Sciatic nerve (tissue), 2 donors: ENCODE results near the gene COL18A1. TPM values are rescaled to one million over a fixed set of nuclear protein-coding genes. Genes with fewer than 3 reads are reported as not detected.

Source experiments
- ATAC-seq: fragments of 200-7000 bp; cut with Tn5 transposase; one replicate; pipeline ENCODE4 v1.9.1; 2020; ENCODE audit warnings: mild to moderate bottlenecking, moderate library complexity
- DNase-seq: peaks from one replicate; pipeline ENCODE4 v3.0.0-alpha.2; 2020; ENCODE audit warnings: low spot score
- intact Hi-C: fragments of 100-400 bp; cut with DNase I; formaldehyde crosslinking; loops from one replicate; pipeline ENCODE4 v1.14.2; 2022
- total RNA-seq: library from RNA; stranded (reverse); fragmentation: NEBNext Ultra II Directional; extraction: Animal tissue kit (Norgen Biotek cat#: 25700); gene quantifications from one replicate; pipeline ENCODE4 v1.2.1, GENCODE V29; 2021
- donor health status: DM: no; HTN: no; CAD: no.
- donor health status: DM: no; HTN: no; CAD: no.

The COL18A1 gene
- total RNA-seq, 1 donor from 2014 or later, result 129 TPM

DNA sequence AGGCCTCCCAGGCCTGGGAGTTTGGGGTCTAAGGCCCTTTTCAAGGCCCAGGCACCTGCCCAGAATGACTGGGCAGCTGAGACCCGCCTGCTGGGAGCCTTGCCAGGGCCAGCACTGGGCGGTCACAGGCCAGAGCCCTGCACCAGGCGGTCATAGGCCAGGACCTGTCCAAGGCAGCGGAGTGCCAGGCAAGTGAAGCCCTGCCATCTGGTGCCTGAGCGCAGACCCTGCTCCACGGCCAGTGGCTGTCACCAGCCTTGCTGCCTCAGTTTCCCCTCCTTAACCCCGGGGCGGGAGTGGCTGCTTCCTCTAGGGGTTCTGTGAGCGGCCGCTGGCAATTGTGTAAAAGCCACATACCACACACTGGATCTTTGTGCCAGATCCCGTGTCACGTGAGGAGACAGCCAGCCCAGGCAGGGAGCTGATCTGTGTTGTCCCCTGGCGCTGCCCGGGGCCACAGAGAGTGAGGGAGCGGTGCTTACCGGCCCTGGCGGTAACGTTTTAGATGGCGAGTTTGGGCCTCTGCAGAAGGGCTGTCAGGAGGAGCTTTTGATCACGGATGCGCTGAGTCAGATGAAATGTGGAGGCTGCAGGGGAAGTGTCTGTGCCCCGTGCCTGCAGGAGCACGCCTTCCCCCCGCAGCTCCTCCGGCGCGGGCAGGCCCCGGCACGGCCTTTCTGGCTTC lies 4.6 kb downstream of the COL18A1 start:
- ATAC-seq, result no peak
- DNase-seq, result no peak
- intact Hi-C loops, result no loop called here

DNA sequence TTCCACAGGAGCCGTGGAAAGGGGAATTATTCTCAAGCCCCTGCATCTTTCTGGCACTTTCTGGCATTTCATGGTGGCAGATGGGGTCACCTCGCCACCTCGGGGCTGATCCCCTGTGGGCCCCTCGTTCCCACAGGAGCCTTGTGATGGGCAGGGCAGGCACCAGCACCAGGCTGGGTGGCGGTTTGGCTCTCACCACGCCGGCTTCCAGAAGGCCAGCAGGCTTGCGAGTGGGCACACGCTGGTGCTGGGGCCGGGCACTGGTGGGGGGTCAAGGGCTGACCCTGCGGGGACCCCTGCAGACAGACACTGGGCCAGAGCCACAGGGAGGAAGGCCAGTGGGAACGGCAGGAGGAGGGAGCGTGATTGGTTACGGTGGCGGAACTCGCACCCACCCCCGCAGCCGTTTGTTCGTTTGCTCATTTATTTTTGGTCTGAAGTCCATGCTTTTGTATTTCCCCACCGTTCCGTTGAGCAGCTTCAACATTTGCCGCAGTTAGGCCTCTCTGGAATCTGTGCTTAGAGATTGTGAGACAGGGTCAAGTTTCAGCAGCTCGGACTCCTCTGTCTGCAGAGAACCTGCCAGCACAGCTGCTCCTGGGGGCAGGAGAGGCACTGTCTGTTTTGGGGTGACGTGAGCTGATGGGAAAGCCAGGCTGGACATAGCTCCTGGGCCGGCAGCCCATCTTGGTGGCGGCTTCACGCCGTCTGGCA lies 5.3 kb downstream of the COL18A1 start:
- ATAC-seq, result no peak
- DNase-seq, result no peak
- intact Hi-C loops, result no loop called here

DNA sequence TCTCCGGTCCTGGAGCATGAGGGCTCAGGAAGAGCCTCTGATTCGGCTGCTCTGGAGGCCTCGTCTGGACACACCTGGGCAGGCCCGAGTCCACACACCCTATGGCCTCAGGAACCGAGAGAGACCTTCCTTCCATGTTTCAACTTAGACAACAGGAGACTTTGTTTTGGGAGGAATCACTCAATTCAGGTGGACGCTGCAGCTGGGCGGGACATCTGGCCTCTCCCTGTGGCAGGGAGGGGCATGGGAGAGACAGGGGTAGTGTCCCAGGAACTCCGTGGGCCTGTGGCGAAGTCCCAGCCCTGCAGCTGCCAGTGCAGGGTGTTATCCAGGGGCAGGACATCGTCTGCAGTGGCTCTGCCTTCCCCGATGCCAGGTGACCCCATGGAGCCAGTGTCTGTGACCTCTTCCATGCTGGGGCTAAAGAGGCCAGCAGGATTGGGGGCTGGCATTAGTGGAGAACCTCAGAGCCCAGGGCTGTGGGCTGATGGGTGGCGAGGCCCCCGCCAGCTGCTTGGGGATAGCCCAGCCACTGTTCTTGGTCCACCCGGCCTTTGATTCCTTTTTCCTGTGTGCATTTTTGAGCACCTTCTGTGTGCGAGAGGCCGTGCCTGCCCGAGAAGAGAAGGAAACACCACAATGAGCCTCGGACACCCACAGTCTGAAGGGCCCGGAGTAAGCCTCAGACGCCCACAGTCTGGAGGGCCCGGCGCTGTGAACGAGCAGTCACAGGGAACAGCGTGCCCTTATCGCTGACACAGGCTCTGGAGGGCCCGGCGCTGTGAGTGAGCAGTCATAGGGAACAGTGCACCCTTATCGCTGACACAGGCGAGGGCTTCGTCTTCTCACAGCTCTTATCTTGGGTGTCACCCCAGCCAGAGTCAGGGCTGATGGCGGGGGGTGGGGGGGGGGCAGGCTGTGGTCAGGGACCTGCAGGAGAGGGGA lies 6.2 kb downstream of the COL18A1 start:
- ATAC-seq, result no peak
- DNase-seq, result no peak
- intact Hi-C loops, result no loop called here

DNA sequence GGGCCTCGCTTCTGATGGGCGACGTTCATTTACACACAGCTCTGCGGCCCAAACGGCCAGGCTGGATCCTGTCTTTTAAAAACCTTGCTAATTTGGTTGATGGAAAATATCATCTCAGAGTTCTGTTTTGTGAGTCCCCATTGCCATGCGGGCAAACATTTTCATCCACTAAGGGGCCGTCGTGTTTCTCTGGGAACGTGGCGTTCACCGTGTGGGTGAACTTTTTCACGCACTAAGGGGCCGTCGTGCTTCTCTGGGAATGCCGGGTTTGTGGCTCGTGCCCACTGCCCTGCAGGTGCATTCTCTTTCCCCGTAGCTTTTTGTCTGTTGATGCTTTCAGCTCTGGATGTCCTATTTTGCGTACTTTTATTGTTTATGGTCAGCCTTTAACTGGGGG lies 6.8 kb downstream of the COL18A1 start:
- DNase-seq, result no peak
- intact Hi-C loops, result no loop called here
- ATAC-seq, result no peak

DNA sequence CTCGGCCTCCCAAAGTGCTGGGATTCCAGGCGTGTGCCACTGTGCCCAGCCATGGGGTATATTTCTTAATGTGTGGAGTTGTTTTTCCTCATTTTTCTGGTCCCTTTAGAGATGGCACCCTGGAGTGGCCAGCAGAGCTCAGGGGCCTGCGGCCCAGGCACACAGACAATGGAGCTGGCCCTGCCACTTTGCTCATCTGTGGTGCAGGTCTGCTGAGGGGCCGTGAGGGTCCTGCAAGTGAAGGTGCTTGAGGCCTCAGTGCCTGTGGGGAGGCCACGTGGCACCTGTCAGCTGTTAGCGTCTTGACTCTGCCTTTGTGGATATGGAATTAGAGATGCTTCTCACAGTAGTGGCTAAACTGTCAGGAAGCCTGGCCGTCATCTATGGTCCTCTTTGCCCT lies 7.5 kb downstream of the COL18A1 start:
- intact Hi-C loops, result no loop called here
- DNase-seq (no peak), ATAC-seq (no peak)

DNA sequence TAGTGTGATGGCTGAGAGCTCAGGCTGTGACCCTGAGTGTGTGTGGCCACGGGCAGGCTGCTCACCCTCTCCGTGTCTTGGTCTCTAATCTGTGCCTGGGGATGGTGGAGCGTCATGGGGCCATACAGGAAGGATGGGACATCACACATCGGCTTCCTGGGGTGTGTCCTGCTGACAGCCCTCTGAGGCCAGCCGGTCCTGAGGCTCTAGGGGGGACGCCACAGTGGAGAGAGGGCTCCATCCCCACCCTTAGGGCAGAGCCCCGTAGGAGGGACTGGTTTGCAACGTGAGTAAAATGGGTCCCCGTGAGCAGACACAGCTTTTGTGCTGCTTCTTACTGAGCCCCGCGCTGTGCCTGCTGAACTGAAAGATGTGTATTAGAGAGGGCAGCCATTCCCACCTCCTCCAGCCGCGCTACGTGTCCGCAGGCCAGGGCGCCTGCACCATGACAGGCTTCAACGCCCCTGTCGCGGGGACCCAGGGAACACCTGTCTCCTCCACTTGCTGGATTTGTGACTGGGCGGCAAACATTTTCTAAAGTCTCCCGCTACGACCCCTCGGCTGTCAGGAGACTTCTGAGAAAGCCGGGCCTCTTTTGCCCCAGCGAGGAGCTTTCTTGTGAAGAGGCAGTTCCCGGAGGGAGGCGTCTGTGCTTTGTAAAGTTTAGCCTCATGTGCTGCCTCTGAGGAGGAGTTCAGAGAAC lies 8.1 kb downstream of the COL18A1 start:
- intact Hi-C loops, result no loop called here
- ATAC-seq, result no peak
- DNase-seq, result no peak

DNA sequence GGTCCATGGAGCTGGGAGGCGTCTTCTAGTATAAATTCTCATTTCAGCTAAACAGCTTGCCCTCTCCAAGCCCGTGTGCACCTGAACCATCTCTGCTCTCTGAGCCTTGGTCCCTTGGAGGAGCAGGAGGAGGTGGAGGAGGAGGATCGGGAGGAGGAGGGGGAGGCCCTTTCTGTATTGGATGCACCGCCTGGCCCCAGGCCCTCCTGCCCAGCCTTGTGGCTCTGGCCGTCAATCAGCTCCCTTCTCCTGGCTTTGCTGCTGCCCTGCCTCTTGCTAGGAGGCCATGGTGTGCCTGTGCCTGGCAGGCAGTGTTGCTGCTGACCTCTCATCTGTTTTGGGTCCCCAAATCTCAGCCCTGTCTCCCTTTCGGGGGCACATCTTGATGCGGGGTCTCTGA lies 9.0 kb downstream of the COL18A1 start:
- DNase-seq, result no peak
- intact Hi-C loops, result no loop called here
- no peak for ATAC-seq

DNA sequence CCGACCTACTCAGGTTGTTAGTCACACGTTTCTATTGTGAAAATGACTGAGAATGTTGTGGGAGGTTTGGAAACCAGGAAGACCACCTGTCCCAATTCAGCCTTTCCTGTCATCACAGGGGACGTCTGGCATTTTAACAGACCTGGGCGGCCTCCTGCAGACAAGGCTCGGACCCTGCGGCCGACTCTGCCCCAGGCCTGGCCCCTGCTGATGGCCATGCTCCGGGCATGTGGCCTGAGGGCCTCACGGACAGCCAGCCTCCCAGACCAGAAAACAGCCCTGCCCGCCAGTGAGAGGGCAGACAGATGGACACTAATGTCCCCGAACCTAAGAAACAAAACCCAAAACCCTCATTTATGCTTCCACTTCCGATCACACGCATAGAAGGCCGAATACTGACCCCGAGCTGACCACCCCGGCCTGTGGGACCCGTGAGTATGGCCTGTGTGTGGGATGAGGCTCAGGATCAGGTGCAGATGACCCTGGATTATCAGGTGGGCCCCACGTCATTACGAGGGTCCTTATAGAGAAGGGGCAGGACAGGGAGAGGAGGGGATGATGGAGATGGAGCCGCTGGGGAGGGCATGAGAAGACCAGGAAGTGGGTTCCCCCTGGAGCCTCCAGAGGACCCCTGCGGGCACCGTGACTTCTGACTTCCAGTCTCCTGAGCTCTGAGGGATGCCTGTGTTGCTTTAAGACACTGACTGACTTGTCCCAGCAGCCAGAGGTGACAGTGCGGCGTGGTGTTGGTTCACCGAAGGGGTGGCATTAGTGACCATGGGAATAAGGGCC lies 9.6 kb downstream of the COL18A1 start:
- DNase-seq (no peak), ATAC-seq (no peak)
- intact Hi-C loops, result no loop called here

DNA sequence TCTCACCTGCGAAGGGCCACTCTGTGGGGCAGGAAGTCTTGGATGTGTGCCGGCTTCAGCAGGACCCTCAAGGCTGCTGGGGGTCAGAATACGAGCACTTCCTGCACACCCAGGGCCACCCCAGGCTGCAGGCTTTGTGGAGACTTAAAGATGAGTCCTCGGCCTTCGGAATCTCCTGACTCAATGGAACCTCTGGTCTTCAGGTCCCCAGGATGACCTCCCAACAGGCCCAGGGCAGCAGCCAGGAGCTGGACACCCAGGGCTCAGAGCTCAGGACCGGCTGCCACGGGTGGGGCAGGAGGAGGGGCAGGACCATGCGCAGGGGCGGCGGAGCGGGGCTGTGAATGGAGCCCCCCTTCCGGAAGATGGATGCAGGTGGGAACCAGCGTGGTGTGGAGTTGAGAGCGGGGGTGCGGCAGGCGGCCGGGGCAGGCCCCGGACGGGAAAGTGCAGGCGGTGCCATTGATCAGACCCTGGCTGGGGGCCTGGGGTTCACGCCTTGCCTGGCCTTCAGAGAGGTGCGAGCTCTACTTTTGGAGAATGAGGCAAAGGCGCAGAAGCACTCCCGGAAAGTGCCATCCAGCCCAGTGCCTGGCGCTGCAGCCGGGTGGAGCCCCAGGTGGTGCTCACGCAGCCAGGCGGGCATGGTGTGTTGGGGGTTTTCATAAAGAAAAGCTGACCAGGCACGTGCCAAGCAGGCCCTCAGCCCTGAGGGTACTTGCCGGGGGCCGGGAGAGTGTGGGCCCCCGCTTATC lies 10.4 kb downstream of the COL18A1 start:
- intact Hi-C loops, result no loop called here
- no peak for ATAC-seq
- peak; percentile 54 for DNase-seq

DNA sequence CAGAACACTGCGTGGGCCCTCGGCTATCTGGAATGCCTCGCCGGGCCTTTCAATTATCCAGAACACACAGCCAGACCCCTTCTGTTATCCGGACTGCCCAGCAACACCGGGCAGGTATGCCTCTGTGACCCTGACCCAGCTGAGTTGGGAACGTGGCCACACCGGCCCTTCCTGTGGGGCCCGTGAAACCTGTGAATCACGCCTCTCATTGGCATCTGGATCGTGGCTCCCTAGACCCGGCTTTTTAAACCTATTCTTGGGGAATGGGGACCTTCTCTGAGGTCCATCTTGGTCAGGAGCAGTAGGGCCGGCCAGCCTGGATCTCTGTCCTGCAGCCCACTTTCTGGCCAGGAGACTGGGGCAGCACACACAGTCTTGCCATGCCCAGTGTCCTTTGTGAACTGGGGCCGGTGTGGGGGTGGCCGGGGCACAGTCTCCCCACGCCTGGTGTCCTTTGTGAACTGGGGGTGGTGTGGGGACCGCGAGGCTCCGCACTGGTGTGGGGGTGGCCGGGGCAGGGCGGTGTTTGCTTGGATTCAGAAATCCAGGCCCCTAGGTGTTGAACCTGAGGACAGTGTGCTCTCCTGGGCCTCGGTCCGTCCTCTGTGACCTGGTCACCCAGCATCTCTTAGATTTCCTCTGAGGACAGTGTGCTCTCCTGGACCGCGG lies 11.1 kb downstream of the COL18A1 start:
- DNase-seq (peak; percentile 47), ATAC-seq (no peak)
- intact Hi-C loops, result no loop called here

DNA sequence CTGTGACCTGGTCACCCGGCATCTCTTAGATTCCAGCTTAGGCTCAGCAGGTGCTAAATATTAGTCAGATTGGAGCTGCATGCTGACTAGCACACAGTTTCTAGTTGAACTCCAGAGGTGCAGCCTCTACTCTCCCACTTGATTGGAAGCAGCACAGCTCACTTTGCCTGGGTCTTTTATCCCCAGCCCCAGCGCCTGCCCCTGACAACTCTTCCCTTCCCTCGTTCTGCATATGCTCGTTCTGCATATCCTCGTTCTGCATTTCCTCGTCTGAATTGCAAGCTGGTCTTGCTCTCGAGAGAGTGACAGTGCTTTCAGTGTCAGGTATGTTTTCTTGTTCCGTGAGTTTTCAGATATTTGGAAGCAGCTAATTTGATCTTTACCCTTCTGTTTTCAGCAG lies 11.7 kb downstream of the COL18A1 start:
- ATAC-seq, result no peak
- DNase-seq, result no peak
- intact Hi-C loops, result no loop called here

DNA sequence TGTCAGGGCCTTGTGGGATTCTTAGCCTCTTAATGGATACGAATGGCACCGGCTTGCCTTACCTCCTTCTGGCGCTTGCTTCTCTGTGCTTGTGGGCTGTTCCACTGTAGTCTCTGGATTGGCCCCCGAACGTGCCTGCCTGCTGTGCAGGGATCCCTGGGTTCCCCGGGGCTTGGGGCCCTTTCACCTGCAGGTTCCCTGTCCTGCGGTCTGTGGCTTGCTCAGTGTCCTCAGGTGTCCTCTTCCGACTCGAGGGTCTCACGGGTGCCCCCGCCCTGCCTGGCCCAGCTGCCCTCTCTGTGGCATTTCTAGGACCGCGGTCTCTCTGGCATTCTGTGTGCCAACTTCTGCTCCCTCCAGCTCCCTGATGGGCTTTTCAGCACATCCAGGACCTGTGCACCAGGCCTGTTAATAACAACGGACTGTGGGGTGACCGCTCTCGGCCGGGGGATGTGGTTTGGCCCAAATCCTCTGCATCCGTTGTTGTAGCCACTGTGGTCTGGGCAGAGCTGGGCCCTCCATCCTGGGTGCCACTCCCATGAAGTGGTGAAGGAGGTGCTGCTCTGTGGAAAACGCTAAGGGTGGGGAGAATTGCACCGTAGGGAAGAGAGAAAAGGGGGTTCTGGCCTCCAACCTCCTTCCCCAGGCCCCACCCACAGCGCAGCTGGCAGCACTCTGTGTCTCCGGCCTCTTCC lies 12.4 kb downstream of the COL18A1 start:
- ATAC-seq, result no peak
- peak; percentile 51 for DNase-seq
- intact Hi-C loops, result no loop called here

DNA sequence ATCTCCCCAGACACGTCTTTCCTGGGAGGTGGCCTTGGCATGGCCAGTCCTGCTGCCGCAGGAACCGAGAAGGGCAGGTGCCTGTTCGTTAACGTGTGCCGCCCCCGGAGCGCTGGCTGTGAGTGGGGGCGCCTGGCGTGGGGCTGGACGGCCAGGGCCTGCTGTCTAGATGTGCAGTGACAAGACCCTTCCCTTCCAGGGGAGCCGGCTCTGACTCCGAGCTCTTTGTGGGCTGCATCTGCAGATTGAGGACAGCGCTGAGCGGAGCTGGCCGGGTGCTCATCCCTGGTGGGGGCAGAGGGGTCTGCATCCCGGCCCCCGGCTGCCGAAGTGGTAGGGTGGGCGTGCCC lies 13.0 kb downstream of the COL18A1 start:
- intact Hi-C loops, result no loop called here
- peak; percentile 43 for DNase-seq
- ATAC-seq, result no peak

DNA sequence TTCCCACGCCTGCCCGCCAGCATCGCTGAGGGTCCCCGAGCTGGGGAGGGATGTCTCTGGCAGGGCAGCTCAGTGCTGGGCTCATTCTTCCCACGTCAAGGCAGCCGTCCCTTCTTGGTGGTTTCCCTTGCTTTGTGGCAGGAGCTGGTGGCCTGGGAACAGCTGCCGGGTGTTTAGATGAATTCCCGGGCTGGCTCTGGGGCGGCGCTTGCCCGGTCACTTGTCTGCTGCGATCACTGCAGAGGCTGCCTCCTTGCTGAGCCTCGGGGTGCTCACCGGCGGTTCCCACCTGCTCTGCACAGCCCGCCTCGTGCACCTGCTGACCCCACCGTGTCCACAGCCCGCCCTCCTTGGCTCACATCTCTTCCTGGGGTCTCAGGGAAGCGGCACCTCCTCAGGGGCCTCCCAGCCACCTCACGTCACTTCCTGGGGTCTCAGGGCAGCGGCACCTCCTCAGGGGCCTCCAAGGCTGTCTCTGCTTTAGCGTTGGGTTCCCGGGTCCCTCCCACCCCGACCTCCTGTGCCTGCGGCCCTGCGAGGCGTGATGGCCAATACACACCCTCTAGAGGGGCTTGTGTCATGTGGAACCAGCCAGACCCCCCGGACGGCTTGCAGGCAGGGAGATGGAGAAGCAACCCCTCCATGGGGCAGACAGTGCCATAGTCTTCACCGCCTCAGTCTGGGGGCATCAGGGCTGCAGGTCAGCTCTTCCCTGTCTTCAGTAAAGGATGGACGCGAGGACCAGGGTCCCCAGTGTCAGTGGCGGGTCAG lies 13.5 kb downstream of the COL18A1 start:
- no peak for DNase-seq
- intact Hi-C loops, result no loop called here
- ATAC-seq, result no peak

DNA sequence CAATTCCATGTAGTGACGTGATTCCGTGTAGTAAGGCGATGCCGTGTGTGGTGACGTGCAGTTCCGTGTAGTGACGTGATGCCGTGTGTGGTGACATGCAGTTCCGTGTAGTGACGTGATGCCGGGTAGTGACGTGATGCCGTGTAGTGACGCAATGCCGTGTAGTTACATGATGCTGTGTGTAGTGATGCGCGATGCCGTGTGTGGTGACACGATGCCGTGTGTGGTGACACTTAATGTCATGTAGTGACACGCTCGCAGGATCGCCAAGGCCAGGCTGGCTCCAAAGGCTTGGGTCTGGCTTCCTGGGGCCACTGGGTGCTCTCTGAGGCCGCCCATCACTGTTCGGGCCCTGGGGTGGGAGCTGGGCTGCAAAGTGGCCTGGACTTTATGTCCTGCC lies 14.2 kb downstream of the COL18A1 start:
- DNase-seq (no peak), ATAC-seq (no peak)
- intact Hi-C loops, result no loop called here
